Kidney epithelial cell (primary cell): Measurements from ENCODE around the gene PLEKHB2. TPM values are rescaled to one million over a fixed set of nuclear protein-coding genes. Genes with fewer than 3 reads are reported as not detected.
"Not testable (repeated sequence)": the region's sequence is repeated elsewhere in the genome, so short reads cannot be mapped to it uniquely, and the experiment has no call there.

ENCODE experiments used
- DNase-seq: peaks from one replicate; pipeline ENCODE4 v3.0.0-alpha.2; 2010; ENCODE audit warnings: low read depth
- H3K27me3 ChIP-seq: 2 replicates; pipeline ENCODE4 v1.6.0; 2011; ENCODE audit warnings: low read length; ENCODE audit not compliant: control insufficient read depth, insufficient read depth
- H3K36me3 ChIP-seq: 2 replicates; pipeline ENCODE4 v1.5.1; 2011; ENCODE audit warnings: low read length; ENCODE audit not compliant: control insufficient read depth, insufficient read depth
- H3K4me3 ChIP-seq: 2 replicates; pipeline ENCODE4 v1.5.1; 2011; ENCODE audit warnings: low read depth, mild to moderate bottlenecking, control low read depth, low read length
- CTCF ChIP-seq: IDR thresholded peaks from 2 replicates; pipeline ENCODE4 v1.5.1; 2011; ENCODE audit warnings: mild to moderate bottlenecking, moderate library complexity, low read length, control low read depth, inconsistent platforms; ENCODE audit not compliant: insufficient read depth, poor library complexity, severe bottlenecking
- total RNA-seq: library from RNA; depleted of rRNA; stranded (reverse); fragments of >200 nt; gene quantifications from 2 replicates; pipeline ENCODE4 v1.2.3, GENCODE V29; 2015

Gene PLEKHB2
- total RNA-seq, 1 donor from 2014 or later: 113 TPM

GRCh38 chr2:131168538-131168937, 63.4 kb downstream of the PLEKHB2 start:
- DNase-seq: no peak
- Histone ChIP-seq H3K27me3 (no peaks in the 10 kb centered on the region), H3K36me3 (no peaks in the 10 kb centered on the region), H3K4me3 (no peak overlapping the region)
- TF ChIP-seq CTCF: no peak

GRCh38 chr2:131178050-131178449, 72.9 kb downstream of the PLEKHB2 start:
- H3K27me3 ChIP-seq, DNase-seq, H3K36me3 ChIP-seq, H3K4me3 ChIP-seq: not testable (repeated sequence)

- not testable (repeated sequence) for H3K27me3 ChIP-seq, H3K4me3 ChIP-seq, DNase-seq, H3K36me3 ChIP-seq
Observed at GRCh38 chr2:131178721-131179418, 73.7 kb downstream of the PLEKHB2 start.

GRCh38 chr2:131181451-131181850, 76.3 kb downstream of the PLEKHB2 start:
- H3K27me3 ChIP-seq, H3K4me3 ChIP-seq, H3K36me3 ChIP-seq, DNase-seq: not testable (repeated sequence)

- H3K4me3 ChIP-seq, H3K36me3 ChIP-seq, DNase-seq, H3K27me3 ChIP-seq: not testable (repeated sequence)
Observed at GRCh38 chr2:131193421-131193820, 88.3 kb downstream of the PLEKHB2 start.

- not testable (repeated sequence) for H3K27me3 ChIP-seq, DNase-seq, H3K4me3 ChIP-seq, H3K36me3 ChIP-seq
Observed at GRCh38 chr2:131196186-131196585, 91.0 kb downstream of the PLEKHB2 start.

Other genes starting within 250 kb of the PLEKHB2 start
- gene FAM168B, start 11.9 kb upstream of the PLEKHB2 start, total RNA-seq: 161 and 177 TPM in 2 replicates
- gene POTEE, start 104.2 kb downstream of the PLEKHB2 start, total RNA-seq: not detected in 2 replicates